ENCODE measurements around the gene MPDZ.

DNA sequence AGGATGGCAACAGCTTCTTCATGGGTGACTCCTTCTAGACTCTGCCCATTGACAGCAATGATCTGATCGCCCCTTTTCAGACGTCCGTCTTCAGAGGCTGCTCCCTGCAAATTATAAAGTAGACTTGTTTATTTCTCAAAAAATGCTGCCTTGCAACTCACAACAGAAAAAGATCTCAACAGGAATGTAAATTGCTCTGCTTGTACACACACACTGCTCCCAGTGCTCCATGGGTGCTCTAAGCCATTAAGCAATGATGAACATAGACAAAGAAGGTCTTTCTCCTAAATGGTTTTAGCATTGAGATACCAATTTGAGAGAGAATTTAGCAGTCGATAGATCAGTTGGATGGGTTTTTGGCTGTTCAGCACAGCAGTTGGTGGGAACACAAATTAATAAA, 172.5 kb downstream of the MPDZ start:
- TF ChIP-seq, protein P1, sequence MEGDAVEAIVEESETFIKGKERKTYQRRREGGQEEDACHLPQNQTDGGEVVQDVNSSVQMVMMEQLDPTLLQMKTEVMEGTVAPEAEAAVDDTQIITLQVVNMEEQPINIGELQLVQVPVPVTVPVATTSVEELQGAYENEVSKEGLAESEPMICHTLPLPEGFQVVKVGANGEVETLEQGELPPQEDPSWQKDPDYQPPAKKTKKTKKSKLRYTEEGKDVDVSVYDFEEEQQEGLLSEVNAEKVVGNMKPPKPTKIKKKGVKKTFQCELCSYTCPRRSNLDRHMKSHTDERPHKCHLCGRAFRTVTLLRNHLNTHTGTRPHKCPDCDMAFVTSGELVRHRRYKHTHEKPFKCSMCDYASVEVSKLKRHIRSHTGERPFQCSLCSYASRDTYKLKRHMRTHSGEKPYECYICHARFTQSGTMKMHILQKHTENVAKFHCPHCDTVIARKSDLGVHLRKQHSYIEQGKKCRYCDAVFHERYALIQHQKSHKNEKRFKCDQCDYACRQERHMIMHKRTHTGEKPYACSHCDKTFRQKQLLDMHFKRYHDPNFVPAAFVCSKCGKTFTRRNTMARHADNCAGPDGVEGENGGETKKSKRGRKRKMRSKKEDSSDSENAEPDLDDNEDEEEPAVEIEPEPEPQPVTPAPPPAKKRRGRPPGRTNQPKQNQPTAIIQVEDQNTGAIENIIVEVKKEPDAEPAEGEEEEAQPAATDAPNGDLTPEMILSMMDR (IDR thresholded peaks at IDR 0.05; ENCODE audit: insufficient read depth, low read length): no peak
- TF ChIP-seq, protein P2, sequence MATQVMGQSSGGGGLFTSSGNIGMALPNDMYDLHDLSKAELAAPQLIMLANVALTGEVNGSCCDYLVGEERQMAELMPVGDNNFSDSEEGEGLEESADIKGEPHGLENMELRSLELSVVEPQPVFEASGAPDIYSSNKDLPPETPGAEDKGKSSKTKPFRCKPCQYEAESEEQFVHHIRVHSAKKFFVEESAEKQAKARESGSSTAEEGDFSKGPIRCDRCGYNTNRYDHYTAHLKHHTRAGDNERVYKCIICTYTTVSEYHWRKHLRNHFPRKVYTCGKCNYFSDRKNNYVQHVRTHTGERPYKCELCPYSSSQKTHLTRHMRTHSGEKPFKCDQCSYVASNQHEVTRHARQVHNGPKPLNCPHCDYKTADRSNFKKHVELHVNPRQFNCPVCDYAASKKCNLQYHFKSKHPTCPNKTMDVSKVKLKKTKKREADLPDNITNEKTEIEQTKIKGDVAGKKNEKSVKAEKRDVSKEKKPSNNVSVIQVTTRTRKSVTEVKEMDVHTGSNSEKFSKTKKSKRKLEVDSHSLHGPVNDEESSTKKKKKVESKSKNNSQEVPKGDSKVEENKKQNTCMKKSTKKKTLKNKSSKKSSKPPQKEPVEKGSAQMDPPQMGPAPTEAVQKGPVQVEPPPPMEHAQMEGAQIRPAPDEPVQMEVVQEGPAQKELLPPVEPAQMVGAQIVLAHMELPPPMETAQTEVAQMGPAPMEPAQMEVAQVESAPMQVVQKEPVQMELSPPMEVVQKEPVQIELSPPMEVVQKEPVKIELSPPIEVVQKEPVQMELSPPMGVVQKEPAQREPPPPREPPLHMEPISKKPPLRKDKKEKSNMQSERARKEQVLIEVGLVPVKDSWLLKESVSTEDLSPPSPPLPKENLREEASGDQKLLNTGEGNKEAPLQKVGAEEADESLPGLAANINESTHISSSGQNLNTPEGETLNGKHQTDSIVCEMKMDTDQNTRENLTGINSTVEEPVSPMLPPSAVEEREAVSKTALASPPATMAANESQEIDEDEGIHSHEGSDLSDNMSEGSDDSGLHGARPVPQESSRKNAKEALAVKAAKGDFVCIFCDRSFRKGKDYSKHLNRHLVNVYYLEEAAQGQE (IDR thresholded peaks at IDR 0.05; ENCODE audit: insufficient replicate concordance, low read depth): no peak
- no peak for TF ChIP-seq GABPA (IDR thresholded peaks at IDR 0.05; ENCODE audit: low read depth)

Measured in HL-60 (cell line).